Measurements from ENCODE around the gene DACH1. TPM values are rescaled to one million over a fixed set of nuclear protein-coding genes. Genes with fewer than 3 reads are reported as not detected.

The DACH1 gene
- total RNA-seq, 1 donor from 2014 or later = 1.6 TPM

- Histone ChIP-seq H3K9me3 (ENCODE audit: insufficient read depth, low read depth, low read length) (no peaks in the 10 kb centered on the region), H2AFZ (ENCODE audit: low read depth, low read length) (no peak overlapping the region), H3K4me2 (ENCODE audit: low read length) (no peak overlapping the region), H4K20me1 (ENCODE audit: insufficient read depth, low read length) (no peaks in the 10 kb centered on the region), H3K27ac (ENCODE audit: low read depth, low read length) (no peak overlapping the region), H3K79me2 (ENCODE audit: insufficient read depth, low read length) (no peaks in the 10 kb centered on the region), H3K36me3 (ENCODE audit: insufficient read depth, low read length) (no peaks in the 10 kb centered on the region), H3K4me1 (ENCODE audit: insufficient read depth, low read length) (no peaks in the 10 kb centered on the region), H3K9ac (ENCODE audit: low read length) (no peak overlapping the region), H3K27me3 (ENCODE audit: insufficient read depth, low read length) (no peaks in the 10 kb centered on the region), H3K4me3 (ENCODE audit: insufficient read depth, low read depth, low read length) (no peak overlapping the region)
- no peaks in the 10 kb centered on the region for H3K36me3 Mint-ChIP-seq (ENCODE audit: low read depth, unreplicated experiment)
- no peaks in the 10 kb centered on the region for H3K9me3 Mint-ChIP-seq (ENCODE audit: unreplicated experiment)
- H3K4me3 Mint-ChIP-seq (ENCODE audit: unreplicated experiment) = no peak overlapping the region
- FAIRE-seq = no peak
- H3K4me1 Mint-ChIP-seq (ENCODE audit: low read depth, unreplicated experiment) = no peaks in the 10 kb centered on the region
- H3K27me3 Mint-ChIP-seq (ENCODE audit: low read depth, unreplicated experiment) = no peaks in the 10 kb centered on the region
- DNase-seq (ENCODE audit: low read depth) = no peak
- no peak overlapping the region for H3K27ac Mint-ChIP-seq (ENCODE audit: unreplicated experiment)
- no peak for TF ChIP-seq EZH2 (IDR thresholded peaks at IDR 0.05; ENCODE audit: insufficient read depth, low read length)
- no peak for TF ChIP-seq CTCF (IDR thresholded peaks at IDR 0.05; ENCODE audit: insufficient read depth, low read depth, low read length)
Measured at GRCh38 chr13:71634182-71634581, 232.8 kb downstream of the DACH1 start.

- H3K27me3 Mint-ChIP-seq (ENCODE audit: low read depth, unreplicated experiment) = no peaks in the 10 kb centered on the region
- no peak overlapping the region for H3K4me2 ChIP-seq (ENCODE audit: low read length)
- H3K4me1 ChIP-seq (ENCODE audit: insufficient read depth, low read length) = no peaks in the 10 kb centered on the region
- no peak for TF ChIP-seq EZH2 (IDR thresholded peaks at IDR 0.05; ENCODE audit: insufficient read depth, low read length)
- TF ChIP-seq CTCF (IDR thresholded peaks at IDR 0.05; ENCODE audit: insufficient read depth, low read depth, low read length) = no peak
- FAIRE-seq (no peak), DNase-seq (ENCODE audit: low read depth) (no peak)
- no peaks in the 10 kb centered on the region for H3K9me3 ChIP-seq (ENCODE audit: insufficient read depth, low read depth, low read length)
- H3K27ac ChIP-seq (ENCODE audit: low read depth, low read length) = no peak overlapping the region
- H3K4me1 Mint-ChIP-seq (ENCODE audit: low read depth, unreplicated experiment) = no peaks in the 10 kb centered on the region
- H4K20me1 ChIP-seq (ENCODE audit: insufficient read depth, low read length) = no peaks in the 10 kb centered on the region
- no peaks in the 10 kb centered on the region for H3K36me3 ChIP-seq (ENCODE audit: insufficient read depth, low read length)
- H3K27ac Mint-ChIP-seq (ENCODE audit: unreplicated experiment) = no peak overlapping the region
- H3K27me3 ChIP-seq (ENCODE audit: insufficient read depth, low read length) = no peaks in the 10 kb centered on the region
- no peak overlapping the region for H2AFZ ChIP-seq (ENCODE audit: low read depth, low read length)
- H3K9me3 Mint-ChIP-seq (ENCODE audit: unreplicated experiment) = no peaks in the 10 kb centered on the region
- no peak overlapping the region for H3K9ac ChIP-seq (ENCODE audit: low read length)
- no peaks in the 10 kb centered on the region for H3K79me2 ChIP-seq (ENCODE audit: insufficient read depth, low read length)
- H3K4me3 ChIP-seq (ENCODE audit: insufficient read depth, low read depth, low read length) = no peak overlapping the region
- no peak overlapping the region for H3K4me3 Mint-ChIP-seq (ENCODE audit: unreplicated experiment)
- H3K36me3 Mint-ChIP-seq (ENCODE audit: low read depth, unreplicated experiment) = no peaks in the 10 kb centered on the region
Measured at GRCh38 chr13:71632721-71633120, 234.3 kb downstream of the DACH1 start.

DNA sequence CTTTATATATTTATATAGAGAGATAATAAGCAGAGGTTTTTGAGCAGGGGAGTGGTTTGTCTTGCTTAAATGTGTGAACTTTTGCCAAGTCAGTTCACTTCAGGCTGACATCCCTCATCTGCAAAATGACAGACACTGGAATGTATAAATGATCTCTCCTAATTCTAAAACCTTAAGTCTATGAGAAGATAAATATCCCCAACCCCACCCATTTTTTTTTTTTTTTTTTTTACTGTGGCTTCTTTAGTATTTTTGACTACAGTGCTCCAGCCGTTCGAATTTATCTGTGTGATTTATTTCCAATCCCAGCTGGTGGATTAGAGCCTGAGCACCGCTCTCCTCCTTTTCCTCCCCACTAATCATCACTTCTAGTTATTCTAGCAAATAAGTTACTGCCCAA, 234.8 kb downstream of the DACH1 start:
- Histone ChIP-seq H3K27ac (ENCODE audit: low read depth, low read length) (no peak overlapping the region), H3K9me3 (ENCODE audit: insufficient read depth, low read depth, low read length) (no peaks in the 10 kb centered on the region), H3K27me3 (ENCODE audit: insufficient read depth, low read length) (no peaks in the 10 kb centered on the region), H2AFZ (ENCODE audit: low read depth, low read length) (no peak overlapping the region), H3K36me3 (ENCODE audit: insufficient read depth, low read length) (no peaks in the 10 kb centered on the region), H3K4me2 (ENCODE audit: low read length) (no peak overlapping the region), H3K4me3 (ENCODE audit: insufficient read depth, low read depth, low read length) (no peak overlapping the region), H3K4me1 (ENCODE audit: insufficient read depth, low read length) (no peaks in the 10 kb centered on the region), H3K79me2 (ENCODE audit: insufficient read depth, low read length) (no peaks in the 10 kb centered on the region), H3K9ac (ENCODE audit: low read length) (no peak overlapping the region), H4K20me1 (ENCODE audit: insufficient read depth, low read length) (no peaks in the 10 kb centered on the region)
- Mint-ChIP-seq H3K36me3 (ENCODE audit: low read depth, unreplicated experiment) (no peaks in the 10 kb centered on the region), H3K9me3 (ENCODE audit: unreplicated experiment) (no peaks in the 10 kb centered on the region), H3K4me3 (ENCODE audit: unreplicated experiment) (no peak overlapping the region), H3K27me3 (ENCODE audit: low read depth, unreplicated experiment) (no peaks in the 10 kb centered on the region), H3K27ac (ENCODE audit: unreplicated experiment) (no peak overlapping the region), H3K4me1 (ENCODE audit: low read depth, unreplicated experiment) (no peaks in the 10 kb centered on the region)
- no peak for DNase-seq (ENCODE audit: low read depth)
- TF ChIP-seq EZH2 (IDR thresholded peaks at IDR 0.05; ENCODE audit: insufficient read depth, low read length) (no peak), CTCF (IDR thresholded peaks at IDR 0.05; ENCODE audit: insufficient read depth, low read depth, low read length) (no peak)
- FAIRE-seq = no peak
